Activated CD4-positive, alpha-beta memory T cell treated with anti-CD3 and anti-CD28 coated beads for 36 hours (primary cell): Measurements from ENCODE around the gene WDR1. TPM values are rescaled to one million over a fixed set of nuclear protein-coding genes. Genes with fewer than 3 reads are reported as not detected.

Source experiments
- CTCF ChIA-PET: fragments of 350-600 bp; sonication (Branson Sonifier 250); formaldehyde crosslinking; loops from one replicate; lab custom pipeline; 2021; ENCODE audit warnings: antibody characterized with exemption, inconsistent platforms; lab: Charles Lee
- POLR2A ChIA-PET: fragments of 350-600 bp; sonication (Branson Sonifier 250); formaldehyde crosslinking; loops from one replicate; lab custom pipeline; 2021; ENCODE audit warnings: antibody characterized with exemption; lab: Charles Lee
- DNase-seq: peaks from one replicate; pipeline ENCODE4 v3.0.0-alpha.2; 2020
- H3K27ac Mint-ChIP-seq: one replicate; pipeline ENCODE4 v1.8.0; 2021; ENCODE audit warnings: mixed read lengths
- H3K27me3 Mint-ChIP-seq: one replicate; pipeline ENCODE4 v1.8.0; 2021; ENCODE audit warnings: mixed read lengths
- H3K36me3 Mint-ChIP-seq: one replicate; pipeline ENCODE4 v1.8.0; 2021; ENCODE audit warnings: mixed read lengths
- H3K4me1 Mint-ChIP-seq: one replicate; pipeline ENCODE4 v1.8.0; 2021; ENCODE audit warnings: low read depth, mixed read lengths
- H3K4me3 Mint-ChIP-seq: one replicate; pipeline ENCODE4 v1.8.0; 2021; ENCODE audit warnings: mild to moderate bottlenecking, mixed read lengths
- H3K9me3 Mint-ChIP-seq: one replicate; pipeline ENCODE4 v1.8.0; 2021; ENCODE audit warnings: mixed read lengths
- intact Hi-C: fragments of 100-400 bp; cut with micrococcal nuclease; formaldehyde crosslinking; loops from one replicate; pipeline ENCODE4 v1.15.1; 2023
- total RNA-seq, 2 experiments: library from RNA; stranded (reverse); gene quantifications; one replicate each; pipeline ENCODE4 v1.2.3, GENCODE V29; 2021

Gene WDR1
- total RNA-seq, 2 experiments from 2014 or later: 351 to 353 TPM

- ChIA-PET CTCF (interaction anchor here (0.7 kb wide), 1 partner anchor 54 kb away, joined by 4 read pairs; no protein-coding TSS in a partner anchor), POLR2A (no interaction called here)
- intact Hi-C loops: no loop called here
- H3K4me3 Mint-ChIP-seq: no peak overlapping the region
- no peak for DNase-seq
- no peaks in the 10 kb centered on the region for H3K9me3 Mint-ChIP-seq
- H3K4me1 Mint-ChIP-seq: peaks cover 7% of the 10 kb centered on the region
- H3K36me3 Mint-ChIP-seq: peaks cover 23% of the 10 kb centered on the region
- H3K27me3 Mint-ChIP-seq: no peaks in the 10 kb centered on the region
- no peak overlapping the region for H3K27ac Mint-ChIP-seq
These were observed 47.4 kb downstream of the WDR1 start for GRCh38 chr4:10069075-10069642.

GRCh38 chr4:10066670-10067651 is 49.6 kb downstream of the WDR1 start:
- Mint-ChIP-seq H3K4me3 (no peak overlapping the region), H3K27ac (no peak overlapping the region), H3K27me3 (no peaks in the 10 kb centered on the region), H3K36me3 (peaks cover 14% of the 10 kb centered on the region), H3K9me3 (no peaks in the 10 kb centered on the region), H3K4me1 (no peaks in the 10 kb centered on the region)
- ChIA-PET CTCF (interaction anchor here (0.7 kb wide), 1 partner anchor 337 kb away, joined by 3 read pairs; no protein-coding TSS in a partner anchor), POLR2A (no interaction called here)
- intact Hi-C loops: no loop called here
- DNase-seq: no peak

GRCh38 chr4:10066206-10066605 is 50.4 kb downstream of the WDR1 start:
- Mint-ChIP-seq H3K9me3 (no peaks in the 10 kb centered on the region), H3K36me3 (peaks cover 18% of the 10 kb centered on the region), H3K27ac (no peak overlapping the region), H3K4me3 (no peak overlapping the region), H3K27me3 (no peaks in the 10 kb centered on the region), H3K4me1 (no peaks in the 10 kb centered on the region)
- ChIA-PET POLR2A (no interaction called here), CTCF (interaction anchor here (0.7 kb wide), 1 partner anchor 338 kb away, joined by 3 read pairs; no protein-coding TSS in a partner anchor)
- DNase-seq: no peak
- intact Hi-C loops: no loop called here

GRCh38 chr4:10063544-10064300 is 52.9 kb downstream of the WDR1 start:
- H3K4me3 Mint-ChIP-seq: no peak overlapping the region
- no peaks in the 10 kb centered on the region for H3K27me3 Mint-ChIP-seq
- no peak overlapping the region for H3K27ac Mint-ChIP-seq
- POLR2A ChIA-PET: no interaction called here
- no peak for DNase-seq
- CTCF ChIA-PET: no interaction called here
- peaks cover 17% of the 10 kb centered on the region for H3K36me3 Mint-ChIP-seq
- H3K4me1 Mint-ChIP-seq: no peaks in the 10 kb centered on the region
- intact Hi-C loops: no loop called here
- H3K9me3 Mint-ChIP-seq: no peaks in the 10 kb centered on the region

GRCh38 chr4:10061650-10062415 is 54.8 kb downstream of the WDR1 start:
- DNase-seq: no peak
- H3K4me1 Mint-ChIP-seq: no peaks in the 10 kb centered on the region
- no peak overlapping the region for H3K27ac Mint-ChIP-seq
- ChIA-PET CTCF (no interaction called here), POLR2A (no interaction called here)
- no peaks in the 10 kb centered on the region for H3K9me3 Mint-ChIP-seq
- intact Hi-C loops: no loop called here
- H3K27me3 Mint-ChIP-seq: no peaks in the 10 kb centered on the region
- H3K36me3 Mint-ChIP-seq: peaks cover 21% of the 10 kb centered on the region
- H3K4me3 Mint-ChIP-seq: no peak overlapping the region

- intact Hi-C loops: no loop called here
- no peak overlapping the region for H3K4me3 Mint-ChIP-seq
- H3K27me3 Mint-ChIP-seq: no peaks in the 10 kb centered on the region
- H3K27ac Mint-ChIP-seq: no peak overlapping the region
- peaks cover 17% of the 10 kb centered on the region for H3K36me3 Mint-ChIP-seq
- POLR2A ChIA-PET: no interaction called here
- no peaks in the 10 kb centered on the region for H3K9me3 Mint-ChIP-seq
- CTCF ChIA-PET: no interaction called here
- DNase-seq: no peak
- no peaks in the 10 kb centered on the region for H3K4me1 Mint-ChIP-seq
These were observed 58.2 kb downstream of the WDR1 start for GRCh38 chr4:10058371-10058770.

GRCh38 chr4:10057023-10057395 is 59.6 kb downstream of the WDR1 start:
- ChIA-PET POLR2A (no interaction called here), CTCF (no interaction called here)
- no peaks in the 10 kb centered on the region for H3K4me1 Mint-ChIP-seq
- intact Hi-C loops: no loop called here
- H3K9me3 Mint-ChIP-seq: no peaks in the 10 kb centered on the region
- peaks cover 17% of the 10 kb centered on the region for H3K36me3 Mint-ChIP-seq
- H3K27me3 Mint-ChIP-seq: no peaks in the 10 kb centered on the region
- H3K27ac Mint-ChIP-seq: no peak overlapping the region
- DNase-seq: no peak
- no peak overlapping the region for H3K4me3 Mint-ChIP-seq

GRCh38 chr4:10056334-10057022 is 60.1 kb downstream of the WDR1 start:
- POLR2A ChIA-PET: no interaction called here
- no peak overlapping the region for H3K27ac Mint-ChIP-seq

DNA sequence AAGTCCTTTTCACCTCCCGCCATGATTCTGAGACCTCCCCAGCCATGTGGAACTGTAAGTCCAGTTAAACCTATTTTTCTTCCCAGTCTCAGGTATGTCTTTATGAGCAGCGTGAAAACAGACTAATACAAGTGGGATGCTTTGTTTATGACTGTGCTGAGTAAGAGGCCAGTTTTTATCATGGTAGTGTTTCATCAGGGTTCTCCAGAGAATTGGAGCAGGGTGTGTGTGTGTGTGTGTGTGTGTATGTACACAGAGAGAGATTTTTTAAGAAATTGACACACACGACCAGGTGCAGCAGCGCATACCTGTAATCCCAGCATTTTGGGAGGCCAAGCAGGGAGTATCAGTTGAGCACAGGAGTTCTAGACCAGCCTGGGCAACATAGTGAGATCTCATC is 60.7 kb downstream of the WDR1 start:
- POLR2A ChIA-PET: no interaction called here
- Mint-ChIP-seq H3K27ac (no peak overlapping the region), H3K27me3 (no peaks in the 10 kb centered on the region), H3K36me3 (peaks cover 11% of the 10 kb centered on the region), H3K9me3 (no peaks in the 10 kb centered on the region), H3K4me3 (no peak overlapping the region), H3K4me1 (no peaks in the 10 kb centered on the region)
- CTCF ChIA-PET: no interaction called here
- intact Hi-C loops: no loop called here
- no peak for DNase-seq

More at GRCh38 chr4:10056334-10057022, 60.1 kb downstream of the WDR1 start:
- H3K36me3 Mint-ChIP-seq: peaks cover 15% of the 10 kb centered on the region
- intact Hi-C loops: no loop called here
- H3K9me3 Mint-ChIP-seq: no peaks in the 10 kb centered on the region
- H3K4me3 Mint-ChIP-seq: no peak overlapping the region
- DNase-seq: no peak
- no peaks in the 10 kb centered on the region for H3K4me1 Mint-ChIP-seq
- no peaks in the 10 kb centered on the region for H3K27me3 Mint-ChIP-seq
- CTCF ChIA-PET: no interaction called here

DNA sequence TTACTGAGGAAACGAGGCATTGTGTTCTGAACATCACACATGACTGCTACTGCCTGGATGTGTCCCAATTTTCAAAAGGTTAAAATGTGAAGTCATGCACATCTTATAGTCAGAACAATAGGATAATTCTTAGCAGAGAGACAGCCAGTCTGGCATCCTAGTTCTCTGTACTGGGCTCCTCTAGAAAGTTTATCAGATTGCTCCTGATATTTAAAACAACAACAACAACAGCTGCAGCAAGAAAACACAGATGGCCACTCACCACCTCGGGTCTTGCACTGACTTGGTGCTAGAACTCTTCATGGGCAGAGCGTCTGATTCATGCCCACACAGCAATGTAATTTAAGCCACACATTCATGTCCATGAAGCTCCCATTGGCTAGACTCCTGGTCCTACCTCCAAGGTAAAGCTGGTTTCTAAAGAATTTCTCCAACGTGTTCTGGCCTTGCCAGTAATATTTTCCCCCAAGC is 62.0 kb downstream of the WDR1 start:
- H3K9me3 Mint-ChIP-seq: no peaks in the 10 kb centered on the region
- ChIA-PET POLR2A (no interaction called here), CTCF (no interaction called here)
- H3K36me3 Mint-ChIP-seq: peaks cover 11% of the 10 kb centered on the region
- no peak overlapping the region for H3K4me3 Mint-ChIP-seq
- H3K27ac Mint-ChIP-seq: no peak overlapping the region
- DNase-seq: no peak
- H3K4me1 Mint-ChIP-seq: no peaks in the 10 kb centered on the region
- no peaks in the 10 kb centered on the region for H3K27me3 Mint-ChIP-seq
- intact Hi-C loops: no loop called here
